GM12874 (cell line): ENCODE measurements around the gene RGSL1.

Source experiments
- CTCF ChIP-seq: IDR thresholded peaks from 2 replicates; pipeline ENCODE4 v1.5.1; 2011; ENCODE audit warnings: low read depth, mild to moderate bottlenecking, control low read depth, low read length, moderate library complexity; ENCODE audit not compliant: insufficient read depth

RGSL1 gene

GRCh38 chr1:182600036-182600713, 150.2 kb downstream of the RGSL1 start:
- no peak for TF ChIP-seq CTCF

GRCh38 chr1:182600745-182601415, 150.9 kb downstream of the RGSL1 start:
- TF ChIP-seq CTCF: no peak

- TF ChIP-seq CTCF: peak; percentile 53
Observed at GRCh38 chr1:182601416-182601786, 151.5 kb downstream of the RGSL1 start.

GRCh38 chr1:182601913-182602312, 152.0 kb downstream of the RGSL1 start:
- TF ChIP-seq CTCF: no peak

- TF ChIP-seq CTCF: no peak
Observed at GRCh38 chr1:182602935-182603645, 153.1 kb downstream of the RGSL1 start.

- TF ChIP-seq CTCF: no peak
Observed at GRCh38 chr1:182603646-182604174, 153.8 kb downstream of the RGSL1 start.
